SK-N-DZ (cell line): ENCODE data around the gene MAML3.

Source experiments
- DNase-seq: peaks from one replicate; pipeline ENCODE4 v3.0.0-alpha.2; 2015; ENCODE audit warnings: low spot score

The MAML3 gene

GRCh38 chr4:139922406-139923024 is 231.5 kb downstream of the MAML3 start:
- DNase-seq, result no peak

DNA sequence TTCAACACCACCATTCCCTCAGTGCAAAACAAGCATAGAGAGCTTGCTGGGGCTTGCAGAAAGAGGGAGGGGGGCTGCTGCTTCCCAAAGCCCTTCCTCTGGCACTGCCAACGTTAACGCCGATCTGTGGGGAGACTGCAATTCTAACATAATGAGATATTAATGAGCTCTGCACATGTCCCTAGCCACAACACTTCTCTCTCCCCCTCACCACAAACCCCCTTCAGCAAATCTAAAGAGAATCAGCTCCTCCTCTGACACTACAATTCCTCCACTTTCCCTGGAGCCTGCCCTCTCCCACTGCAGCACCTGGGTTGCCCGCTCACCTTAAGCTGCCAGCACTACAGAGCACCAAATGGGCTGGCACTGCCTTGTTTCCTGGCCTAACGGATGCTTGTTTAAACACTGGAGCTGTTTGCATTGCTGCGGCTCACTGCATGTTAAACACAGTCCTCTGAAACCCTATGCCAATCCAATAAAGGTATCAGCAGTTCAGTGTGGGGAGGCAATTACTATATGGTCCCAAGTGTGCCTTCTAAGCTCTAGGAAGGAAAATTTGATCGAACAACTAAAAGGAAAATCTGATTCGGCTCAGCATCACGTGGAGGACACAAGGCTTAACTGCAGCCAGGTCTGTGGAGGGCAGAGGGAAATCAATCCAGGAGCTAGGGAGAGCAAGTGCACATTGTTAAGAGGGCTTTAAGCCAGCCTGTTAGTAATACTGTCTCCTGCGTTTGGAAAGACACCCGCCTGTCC is 232.4 kb downstream of the MAML3 start:
- no peak for DNase-seq

GRCh38 chr4:139920486-139921002 is 233.4 kb downstream of the MAML3 start:
- peak; percentile 16 for DNase-seq

GRCh38 chr4:139919521-139919920 is 234.5 kb downstream of the MAML3 start:
- DNase-seq, result no peak

DNA sequence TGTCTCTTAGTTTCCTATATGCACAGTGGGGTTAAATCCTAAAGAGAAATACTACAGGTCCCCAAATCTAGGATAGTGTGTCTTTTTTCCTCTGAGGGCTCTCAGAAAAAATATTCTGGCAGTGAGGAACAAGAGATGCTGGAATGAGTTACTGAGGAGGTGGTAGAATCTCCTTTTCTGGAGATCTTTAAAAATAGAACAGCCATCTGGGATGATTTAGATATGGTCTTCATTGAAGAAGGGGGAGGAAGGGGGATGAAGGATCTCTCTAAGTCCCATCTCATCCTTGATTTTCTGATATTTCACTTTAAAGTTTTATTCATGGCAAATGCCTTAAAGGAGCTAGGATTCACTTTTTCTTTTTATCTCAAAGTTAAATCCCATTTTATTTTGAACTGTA is 235.0 kb downstream of the MAML3 start:
- no peak for DNase-seq

DNA sequence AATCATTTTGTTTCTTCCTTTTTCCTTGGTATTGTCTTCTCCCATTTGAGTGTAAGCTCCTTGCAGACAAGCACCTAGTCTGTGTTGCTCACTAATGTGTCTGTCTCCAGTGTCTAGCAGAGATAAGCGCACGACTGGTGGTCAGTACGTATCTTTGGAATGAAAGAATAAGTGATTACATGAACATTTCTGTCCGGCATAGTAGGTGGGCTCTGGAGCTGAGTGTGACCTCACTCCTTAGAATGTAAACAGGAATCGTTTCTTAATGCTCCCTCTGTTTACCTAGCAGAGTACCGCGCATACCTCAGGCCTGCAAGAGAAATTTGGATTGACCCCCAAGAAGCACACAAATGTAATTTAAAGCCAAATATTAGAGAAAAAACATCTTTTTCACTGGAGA is 235.4 kb downstream of the MAML3 start:
- no peak for DNase-seq

DNA sequence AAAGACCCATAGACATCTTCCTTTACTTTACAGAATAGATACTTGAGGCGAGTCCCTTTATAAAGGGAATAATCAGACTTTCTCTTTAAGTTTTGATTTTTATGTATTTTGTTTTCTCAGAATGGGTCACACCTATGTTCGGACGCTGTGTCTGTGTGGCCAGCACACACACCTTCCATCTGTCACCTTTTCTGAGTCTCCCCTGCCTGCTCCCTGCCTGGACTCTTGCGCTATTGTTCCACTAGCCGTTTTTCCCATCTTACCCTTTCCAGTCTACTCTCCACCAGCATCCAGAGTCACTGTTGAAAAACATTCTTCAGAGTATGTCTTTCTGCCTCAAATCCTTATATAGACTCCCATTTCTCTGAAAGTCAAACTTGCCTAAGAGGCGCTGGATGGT is 236.1 kb downstream of the MAML3 start:
- no peak for DNase-seq

DNA sequence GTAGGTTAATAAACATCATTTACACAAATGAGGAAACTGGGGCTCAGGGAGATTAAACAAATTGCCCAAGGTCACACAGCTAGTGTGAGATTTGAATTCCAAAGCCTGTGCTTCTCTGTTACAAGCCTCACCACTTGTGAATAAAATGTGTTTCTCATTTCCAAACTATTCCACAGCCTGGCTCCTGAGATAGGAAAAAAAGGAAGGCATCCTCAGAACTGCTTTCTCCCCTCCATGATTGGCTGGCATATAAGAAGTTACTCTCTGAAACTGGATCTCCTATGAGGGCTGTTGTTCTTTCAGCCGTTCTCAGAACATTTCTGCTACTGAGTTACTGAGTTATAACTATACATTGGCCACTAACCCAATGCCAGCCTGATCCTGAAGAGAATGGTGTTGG is 237.9 kb downstream of the MAML3 start:
- DNase-seq, result no peak

DNA sequence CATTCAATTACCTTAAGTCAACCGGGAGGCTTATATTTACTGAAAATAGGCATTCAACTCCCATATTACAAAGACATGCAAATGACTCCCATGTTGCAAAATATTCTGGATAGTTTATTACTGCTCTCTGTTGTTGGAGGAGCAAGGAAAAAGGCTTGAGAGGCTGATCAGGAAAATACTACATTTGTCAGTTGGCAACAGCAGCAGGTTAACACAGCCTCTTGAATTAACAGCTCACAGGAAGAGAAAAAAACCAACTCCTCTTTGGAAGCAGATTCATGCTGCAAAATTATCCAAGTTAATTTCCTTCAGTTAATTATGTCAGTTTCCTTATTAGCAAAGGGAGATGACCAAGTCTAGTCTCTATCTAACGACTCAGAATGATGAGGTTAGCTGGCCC is 238.9 kb downstream of the MAML3 start:
- DNase-seq, result no peak

- no peak for DNase-seq
Measured at GRCh38 chr4:139913995-139914598, 239.9 kb downstream of the MAML3 start.

DNA sequence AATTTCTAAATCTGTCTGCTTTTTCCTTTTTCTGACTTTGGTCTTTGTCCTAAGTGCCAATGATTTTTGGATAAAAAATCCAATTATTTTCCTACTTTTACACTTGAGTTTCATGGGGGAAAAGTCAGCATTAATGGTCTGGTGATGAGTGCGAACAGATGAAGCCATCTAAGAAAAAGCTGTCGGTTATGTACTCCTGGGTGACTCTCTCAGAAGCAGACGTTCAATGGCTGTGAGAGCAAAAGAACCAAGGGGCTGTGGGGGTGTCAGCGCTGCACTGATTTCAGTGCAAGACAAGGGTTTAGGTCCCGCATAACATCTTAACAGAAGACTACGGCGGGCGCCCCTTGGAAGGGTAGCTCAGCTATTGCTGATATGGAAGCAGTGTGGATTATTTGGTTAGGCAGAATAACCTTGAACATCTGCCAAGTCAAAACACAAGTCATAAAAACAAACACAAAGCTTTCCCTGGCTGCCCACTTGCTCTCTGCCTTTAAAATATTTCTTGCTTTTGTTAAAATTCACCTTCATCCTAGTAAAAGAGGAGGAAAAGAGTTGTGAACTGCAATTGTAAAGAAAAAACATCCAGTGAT is 240.5 kb downstream of the MAML3 start:
- no peak for DNase-seq

DNA sequence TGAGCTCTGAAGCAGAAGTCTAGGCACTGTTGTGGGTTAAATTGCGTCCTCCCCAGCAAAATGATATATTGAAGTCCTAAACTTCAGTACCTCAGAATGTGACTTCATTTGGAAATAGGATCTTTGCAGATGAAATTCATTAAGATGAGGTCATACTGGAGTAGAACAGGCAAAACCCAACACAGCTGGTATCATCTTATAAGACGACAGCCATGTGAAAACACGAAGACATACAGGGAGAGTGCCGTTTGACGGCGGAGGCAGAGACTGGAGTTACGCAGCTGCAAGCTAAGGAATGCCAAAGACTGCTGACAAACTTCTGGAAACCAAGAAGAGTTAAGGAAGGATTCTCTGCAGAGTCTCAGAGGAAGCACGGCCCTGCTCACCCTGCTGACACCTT is 241.5 kb downstream of the MAML3 start:
- no peak for DNase-seq

GRCh38 chr4:139910106-139910505 is 243.9 kb downstream of the MAML3 start:
- DNase-seq, result no peak

GRCh38 chr4:139908636-139909437 is 245.1 kb downstream of the MAML3 start:
- DNase-seq, result no peak

- DNase-seq, result no peak
Measured at GRCh38 chr4:139907001-139907809, 246.8 kb downstream of the MAML3 start.

- DNase-seq, result no peak
Measured at GRCh38 chr4:139905489-139905888, 248.5 kb downstream of the MAML3 start.

- DNase-seq, result no peak
Measured at GRCh38 chr4:139904406-139904805, 249.6 kb downstream of the MAML3 start.

GRCh38 chr4:139903845-139904244 is 250.1 kb downstream of the MAML3 start:
- no peak for DNase-seq

GRCh38 chr4:139902321-139903320 is 251.4 kb downstream of the MAML3 start:
- DNase-seq, result peak; percentile 27
